Measurements from ENCODE around the gene MACROD2.

DNA sequence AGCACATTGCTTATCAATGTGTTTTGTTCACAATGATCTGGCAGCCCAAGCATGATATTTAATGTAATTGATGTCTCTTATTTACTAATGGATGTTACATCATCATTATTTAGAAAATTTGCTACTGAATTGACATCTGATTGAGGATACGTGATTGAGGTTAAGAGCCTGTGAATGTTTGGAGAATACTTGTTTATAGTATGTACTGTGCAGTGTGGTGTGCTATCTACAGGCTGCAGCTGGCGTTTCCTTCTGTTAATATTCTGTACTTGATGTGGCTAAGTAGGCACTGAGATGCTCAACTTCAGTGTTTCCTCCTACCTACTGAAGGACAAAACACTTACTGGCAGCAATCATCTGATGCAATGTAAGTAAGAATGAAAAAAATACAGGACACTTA is 1051.7 kb downstream of the MACROD2 start:
- TF ChIP-seq, protein P1, sequence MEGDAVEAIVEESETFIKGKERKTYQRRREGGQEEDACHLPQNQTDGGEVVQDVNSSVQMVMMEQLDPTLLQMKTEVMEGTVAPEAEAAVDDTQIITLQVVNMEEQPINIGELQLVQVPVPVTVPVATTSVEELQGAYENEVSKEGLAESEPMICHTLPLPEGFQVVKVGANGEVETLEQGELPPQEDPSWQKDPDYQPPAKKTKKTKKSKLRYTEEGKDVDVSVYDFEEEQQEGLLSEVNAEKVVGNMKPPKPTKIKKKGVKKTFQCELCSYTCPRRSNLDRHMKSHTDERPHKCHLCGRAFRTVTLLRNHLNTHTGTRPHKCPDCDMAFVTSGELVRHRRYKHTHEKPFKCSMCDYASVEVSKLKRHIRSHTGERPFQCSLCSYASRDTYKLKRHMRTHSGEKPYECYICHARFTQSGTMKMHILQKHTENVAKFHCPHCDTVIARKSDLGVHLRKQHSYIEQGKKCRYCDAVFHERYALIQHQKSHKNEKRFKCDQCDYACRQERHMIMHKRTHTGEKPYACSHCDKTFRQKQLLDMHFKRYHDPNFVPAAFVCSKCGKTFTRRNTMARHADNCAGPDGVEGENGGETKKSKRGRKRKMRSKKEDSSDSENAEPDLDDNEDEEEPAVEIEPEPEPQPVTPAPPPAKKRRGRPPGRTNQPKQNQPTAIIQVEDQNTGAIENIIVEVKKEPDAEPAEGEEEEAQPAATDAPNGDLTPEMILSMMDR (IDR thresholded peaks at IDR 0.05): no peak
- no peak for TF ChIP-seq POLR2A (IDR thresholded peaks at IDR 0.05)
